HG03558 (cell line): ENCODE measurements around the gene IWS1.
"Not testable (repeated sequence)": the region's sequence is repeated elsewhere in the genome, so short reads cannot be mapped to it uniquely, and the experiment has no call there.

ENCODE experiments used
- ATAC-seq: cut with Tn5 transposase; IDR thresholded peaks from one replicate; pipeline ENCODE4 v1.9.1; 2021; ENCODE audit warnings: moderate number of reproducible peaks; ENCODE audit not compliant: unreplicated experiment; ENCODE audit errors: extremely low read depth

The IWS1 gene

GRCh38 chr2:127561371-127561770 lies 35.1 kb upstream of the IWS1 start:
- no peak for ATAC-seq

GRCh38 chr2:127560931-127561280 lies 34.6 kb upstream of the IWS1 start:
- no peak for ATAC-seq

GRCh38 chr2:127560201-127560930 lies 34.1 kb upstream of the IWS1 start:
- ATAC-seq, result no peak

- no peak for ATAC-seq
Measured at GRCh38 chr2:127559454-127559853, 33.2 kb upstream of the IWS1 start.

GRCh38 chr2:127558911-127559310 lies 32.6 kb upstream of the IWS1 start:
- ATAC-seq, result no peak

- no peak for ATAC-seq
Measured at GRCh38 chr2:127552846-127553245, 26.6 kb upstream of the IWS1 start.

GRCh38 chr2:127552336-127552735 lies 26.0 kb upstream of the IWS1 start:
- ATAC-seq, result no peak

- ATAC-seq, result no peak
Measured at GRCh38 chr2:127551221-127551930, 25.1 kb upstream of the IWS1 start.

GRCh38 chr2:127546797-127547196 lies 20.5 kb upstream of the IWS1 start:
- ATAC-seq, result no peak

GRCh38 chr2:127545796-127546195 lies 19.5 kb upstream of the IWS1 start:
- ATAC-seq, result no peak

- ATAC-seq, result no peak
Measured at GRCh38 chr2:127545189-127545588, 18.9 kb upstream of the IWS1 start.

GRCh38 chr2:127543013-127543501 lies 16.8 kb upstream of the IWS1 start:
- not testable (repeated sequence) for ATAC-seq

- ATAC-seq, result no peak
Measured at GRCh38 chr2:127542231-127542630, 15.9 kb upstream of the IWS1 start.

GRCh38 chr2:127541809-127542208 lies 15.5 kb upstream of the IWS1 start:
- no peak for ATAC-seq

GRCh38 chr2:127537644-127538043 lies 11.4 kb upstream of the IWS1 start:
- ATAC-seq, result no peak

GRCh38 chr2:127536707-127537541 lies 10.6 kb upstream of the IWS1 start:
- no peak for ATAC-seq

GRCh38 chr2:127535918-127536317 lies 9.6 kb upstream of the IWS1 start:
- no peak for ATAC-seq

GRCh38 chr2:127535422-127535901 lies 9.2 kb upstream of the IWS1 start, which contains the start of gene MYO7B:
Gene MYO7B (plus strand): TSS chr2:127535683. CDS start chr2:127559723, 24,040 bp downstream.
- ATAC-seq, result no peak

- no peak for ATAC-seq
Measured at GRCh38 chr2:127532296-127532695, 6.0 kb upstream of the IWS1 start.

GRCh38 chr2:127531221-127531648 lies 4.9 kb upstream of the IWS1 start:
- no peak for ATAC-seq
